Panc1 (cell line): ENCODE measurements around the gene BRAT1.

ENCODE experiments used
- POLR2AphosphoS5 ChIP-seq: IDR thresholded peaks from 2 replicates; pipeline ENCODE4 v1.6.1; 2012; ENCODE audit warnings: mild to moderate bottlenecking, low read depth, low read length, moderate library complexity
- SIN3A ChIP-seq: IDR thresholded peaks from 2 replicates; pipeline ENCODE4 v1.6.1; 2012; ENCODE audit warnings: low read depth, mild to moderate bottlenecking, low read length, moderate library complexity, borderline replicate concordance; ENCODE audit not compliant: insufficient read depth
- TF ChIP-seq, protein P1 (sequence below): fragments of 450-650 bp; IDR thresholded peaks from 2 replicates; pipeline ENCODE4 v1.5.1; 2017; ENCODE audit warnings: mild to moderate bottlenecking
- TF ChIP-seq, protein P2 (sequence below), 2 experiments: IDR thresholded peaks; 2 replicates each; pipeline ENCODE4 v1.6.1; 2011 to 2012; ENCODE audit warnings: low read depth in 2 of 2, control low read depth in 1 of 2, low read length in 1 of 2, mild to moderate bottlenecking in 1 of 2, moderate library complexity in 1 of 2; ENCODE audit not compliant: insufficient read depth in 1 of 2

DNA sequence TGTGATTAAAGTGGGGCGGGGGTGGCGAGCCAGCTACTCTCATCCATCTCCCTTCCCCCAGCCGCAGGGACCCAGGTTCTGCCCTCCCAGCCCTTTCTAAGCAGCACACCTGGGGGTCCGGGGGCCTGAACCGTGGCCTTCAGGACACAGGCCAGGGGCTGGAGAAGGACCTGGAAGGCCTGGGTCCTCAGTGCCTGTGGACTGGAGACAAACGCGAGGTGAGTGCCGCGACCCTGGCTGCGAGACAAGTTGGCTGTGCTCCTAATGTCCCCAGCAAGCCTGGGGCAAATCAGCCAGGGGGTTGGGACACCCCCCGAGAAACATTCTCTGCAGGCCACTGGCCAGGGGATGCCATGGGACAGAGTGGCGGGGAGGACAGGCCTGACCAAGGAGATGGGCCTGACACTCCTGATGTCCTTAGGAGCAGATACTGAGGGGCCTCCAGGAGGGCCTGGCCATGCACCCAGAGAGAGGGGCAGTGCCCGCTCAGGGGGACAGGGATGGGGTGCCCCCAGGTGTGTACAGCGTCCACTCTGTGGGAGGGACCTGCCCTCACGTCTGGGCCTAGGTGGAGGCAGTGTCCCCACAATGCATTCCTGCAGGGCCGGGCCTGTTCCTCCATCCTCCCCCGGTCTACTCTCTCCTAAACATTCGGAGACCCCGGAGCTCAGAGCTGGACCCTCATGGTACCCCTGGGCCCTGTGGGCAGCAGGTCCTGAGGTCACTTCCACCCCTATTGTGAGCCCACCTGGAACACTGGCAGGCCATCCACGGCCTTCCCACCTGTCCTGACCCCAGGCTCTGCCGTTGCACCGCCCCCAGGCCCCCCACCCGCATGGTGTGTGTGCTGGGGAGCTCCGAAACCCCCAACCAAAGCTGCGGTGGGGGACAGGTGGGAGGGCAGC is 13.1 kb downstream of the BRAT1 start:
- TF ChIP-seq, protein P1, sequence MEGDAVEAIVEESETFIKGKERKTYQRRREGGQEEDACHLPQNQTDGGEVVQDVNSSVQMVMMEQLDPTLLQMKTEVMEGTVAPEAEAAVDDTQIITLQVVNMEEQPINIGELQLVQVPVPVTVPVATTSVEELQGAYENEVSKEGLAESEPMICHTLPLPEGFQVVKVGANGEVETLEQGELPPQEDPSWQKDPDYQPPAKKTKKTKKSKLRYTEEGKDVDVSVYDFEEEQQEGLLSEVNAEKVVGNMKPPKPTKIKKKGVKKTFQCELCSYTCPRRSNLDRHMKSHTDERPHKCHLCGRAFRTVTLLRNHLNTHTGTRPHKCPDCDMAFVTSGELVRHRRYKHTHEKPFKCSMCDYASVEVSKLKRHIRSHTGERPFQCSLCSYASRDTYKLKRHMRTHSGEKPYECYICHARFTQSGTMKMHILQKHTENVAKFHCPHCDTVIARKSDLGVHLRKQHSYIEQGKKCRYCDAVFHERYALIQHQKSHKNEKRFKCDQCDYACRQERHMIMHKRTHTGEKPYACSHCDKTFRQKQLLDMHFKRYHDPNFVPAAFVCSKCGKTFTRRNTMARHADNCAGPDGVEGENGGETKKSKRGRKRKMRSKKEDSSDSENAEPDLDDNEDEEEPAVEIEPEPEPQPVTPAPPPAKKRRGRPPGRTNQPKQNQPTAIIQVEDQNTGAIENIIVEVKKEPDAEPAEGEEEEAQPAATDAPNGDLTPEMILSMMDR: no peak
- TF ChIP-seq, protein P2, sequence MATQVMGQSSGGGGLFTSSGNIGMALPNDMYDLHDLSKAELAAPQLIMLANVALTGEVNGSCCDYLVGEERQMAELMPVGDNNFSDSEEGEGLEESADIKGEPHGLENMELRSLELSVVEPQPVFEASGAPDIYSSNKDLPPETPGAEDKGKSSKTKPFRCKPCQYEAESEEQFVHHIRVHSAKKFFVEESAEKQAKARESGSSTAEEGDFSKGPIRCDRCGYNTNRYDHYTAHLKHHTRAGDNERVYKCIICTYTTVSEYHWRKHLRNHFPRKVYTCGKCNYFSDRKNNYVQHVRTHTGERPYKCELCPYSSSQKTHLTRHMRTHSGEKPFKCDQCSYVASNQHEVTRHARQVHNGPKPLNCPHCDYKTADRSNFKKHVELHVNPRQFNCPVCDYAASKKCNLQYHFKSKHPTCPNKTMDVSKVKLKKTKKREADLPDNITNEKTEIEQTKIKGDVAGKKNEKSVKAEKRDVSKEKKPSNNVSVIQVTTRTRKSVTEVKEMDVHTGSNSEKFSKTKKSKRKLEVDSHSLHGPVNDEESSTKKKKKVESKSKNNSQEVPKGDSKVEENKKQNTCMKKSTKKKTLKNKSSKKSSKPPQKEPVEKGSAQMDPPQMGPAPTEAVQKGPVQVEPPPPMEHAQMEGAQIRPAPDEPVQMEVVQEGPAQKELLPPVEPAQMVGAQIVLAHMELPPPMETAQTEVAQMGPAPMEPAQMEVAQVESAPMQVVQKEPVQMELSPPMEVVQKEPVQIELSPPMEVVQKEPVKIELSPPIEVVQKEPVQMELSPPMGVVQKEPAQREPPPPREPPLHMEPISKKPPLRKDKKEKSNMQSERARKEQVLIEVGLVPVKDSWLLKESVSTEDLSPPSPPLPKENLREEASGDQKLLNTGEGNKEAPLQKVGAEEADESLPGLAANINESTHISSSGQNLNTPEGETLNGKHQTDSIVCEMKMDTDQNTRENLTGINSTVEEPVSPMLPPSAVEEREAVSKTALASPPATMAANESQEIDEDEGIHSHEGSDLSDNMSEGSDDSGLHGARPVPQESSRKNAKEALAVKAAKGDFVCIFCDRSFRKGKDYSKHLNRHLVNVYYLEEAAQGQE (IDR thresholded peaks at IDR 0.05; ENCODE audit: insufficient read depth in 1 of 2, low read depth in 2 of 2, low read length in 1 of 2): no peak
- no peak for TF ChIP-seq SIN3A
- no peak for TF ChIP-seq POLR2AphosphoS5
